NCI-H446 (cell line): ENCODE results near the gene FOLR1.

ENCODE experiments used
- DNase-seq, 2 experiments: peaks; one replicate each; lab custom pipeline; 2025; lab: John Stamatoyannopoulos, UW

FOLR1 gene

GRCh38 chr11:72235351-72236057 lies 43.6 kb downstream of the FOLR1 start:
- no peak for DNase-seq

- no peak for DNase-seq
Observed at GRCh38 chr11:72236083-72236697, 44.2 kb downstream of the FOLR1 start.

GRCh38 chr11:72236774-72237111 lies 44.8 kb downstream of the FOLR1 start:
- DNase-seq: no peak

GRCh38 chr11:72237112-72237931 lies 45.4 kb downstream of the FOLR1 start:
- no peak for DNase-seq

- DNase-seq: peak in 1 of 2 experiments; percentile 2
Observed at GRCh38 chr11:72238040-72238450, 46.1 kb downstream of the FOLR1 start.

GRCh38 chr11:72238492-72239312 lies 46.8 kb downstream of the FOLR1 start:
- no peak for DNase-seq

- DNase-seq: no peak
Observed at GRCh38 chr11:72239313-72239848, 47.4 kb downstream of the FOLR1 start.

GRCh38 chr11:72239849-72240460 lies 48.0 kb downstream of the FOLR1 start:
- no peak for DNase-seq

GRCh38 chr11:72240461-72241290 lies 48.7 kb downstream of the FOLR1 start:
- peak in 1 of 2 experiments; percentile 18 for DNase-seq

GRCh38 chr11:72241291-72241781 lies 49.4 kb downstream of the FOLR1 start:
- DNase-seq: no peak

GRCh38 chr11:72242141-72242540 lies 50.2 kb downstream of the FOLR1 start:
- no peak for DNase-seq

- no peak for DNase-seq
Observed at GRCh38 chr11:72243173-72244059, 51.5 kb downstream of the FOLR1 start.

- DNase-seq: peak in 1 of 2 experiments; percentile 31
Observed at GRCh38 chr11:72244060-72244360, 52.1 kb downstream of the FOLR1 start, which contains the start of gene PHOX2A. Gene PHOX2A, minus strand, starts transcription at chr11:72244176. Its CDS starts 172 bp downstream, at chr11:72244004.

- DNase-seq: no peak
Observed at GRCh38 chr11:72244361-72245262, 52.7 kb downstream of the FOLR1 start.

GRCh38 chr11:72245263-72245816 lies 53.4 kb downstream of the FOLR1 start:
- no peak for DNase-seq
